ENCODE data around the gene COX20. TPM values are rescaled to one million over a fixed set of nuclear protein-coding genes. Genes with fewer than 3 reads are reported as not detected.

Gene COX20
- total and polyA plus RNA-seq, 10 of the 15 experiments (the other 5 are each of a cell fraction or from before 2014, with no cell fraction given) = 22.8 to 112 (median 52.7) TPM

DNA sequence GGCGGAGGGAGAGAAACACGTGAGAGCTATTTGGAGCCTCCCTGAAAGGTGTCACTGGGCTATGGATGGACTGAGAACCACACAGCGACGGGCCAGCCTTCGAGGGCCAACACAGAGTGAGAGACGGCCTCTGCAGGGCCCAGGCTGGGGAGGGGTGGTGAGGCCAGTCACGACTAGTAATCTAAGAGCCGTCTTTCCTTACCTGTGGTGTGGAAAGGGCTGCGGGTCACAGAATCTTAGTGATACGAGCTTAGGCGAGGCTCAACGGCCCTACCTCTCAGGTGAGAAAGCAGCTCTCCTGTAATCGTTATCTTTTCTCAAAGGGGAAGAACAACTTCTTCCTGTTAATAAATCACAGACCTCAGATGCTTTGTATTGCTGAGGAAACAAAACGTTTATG is 33.4 kb upstream of the COX20 start:
- no peak for DNase-seq (ENCODE audit: low read depth, low spot score)
- no peak overlapping the region for H3K4me3 ChIP-seq
- no peaks in the 10 kb centered on the region for H4K20me1 ChIP-seq (ENCODE audit: control insufficient read depth, insufficient read depth)
- no peaks in the 10 kb centered on the region for H3K4me1 ChIP-seq (ENCODE audit: control insufficient read depth, insufficient read depth, low read length)
- no peak for FAIRE-seq
- ChIA-PET SMC1A (ENCODE audit: uncharacterized antibody, unreplicated experiment) (interaction anchor here (0.7 to 4.9 kb wide), 25 partner anchors 11 to 258 kb away, joined by 3 to 91 read pairs (median 5); partner anchors contain the start of gene COX20), POLR2A (interaction anchor here (0.7 to 0.8 kb wide), 2 partner anchors 197 to 241 kb away, joined by 3 read pairs; no protein-coding TSS in a partner anchor), RAD21 (ENCODE audit: unreplicated experiment) (interaction anchor here (0.7 to 4.7 kb wide), 13 partner anchors 12 to 241 kb away, joined by 3 to 109 read pairs (median 5); no protein-coding TSS in a partner anchor), CTCF (interaction anchor here (0.7 to 10.3 kb wide), 39 partner anchors 11 to 384 kb away, joined by 3 to 239 read pairs (median 6); partner anchors contain the start of genes COX20, DESI2 and HNRNPU)
- TF ChIP-seq BACH1 (IDR thresholded peaks at IDR 0.05; ENCODE audit: borderline replicate concordance) = no peak
- no peak for TF ChIP-seq ZNF274 (IDR thresholded peaks at IDR 0.05; ENCODE audit: insufficient read depth, insufficient read length)
- TF ChIP-seq RELA (IDR thresholded peaks at IDR 0.05; ENCODE audit: borderline replicate concordance, partially characterized antibody) = no peak
- TF ChIP-seq SMAD5 (IDR thresholded peaks at IDR 0.05; ENCODE audit: low read depth) = no peak
- no peak for TF ChIP-seq ZSCAN29 (IDR thresholded peaks at IDR 0.05)
- no peak for TF ChIP-seq HDAC2 (IDR thresholded peaks at IDR 0.05)
- no peak for TF ChIP-seq KDM1A (IDR thresholded peaks at IDR 0.05; ENCODE audit: borderline replicate concordance)
- no peak for TF ChIP-seq NRF1 (conservative IDR thresholded peaks at IDR 0.05; ENCODE audit: low read depth, low read length)
- TF ChIP-seq SIX5 (IDR thresholded peaks at IDR 0.05; ENCODE audit: low read depth, low read length, severe bottlenecking) = no peak
- TF ChIP-seq POLR2A (IDR thresholded peaks at IDR 0.05; ENCODE audit: low read depth, low read length) = no peak
- no peak for TF ChIP-seq POU2F2 (IDR thresholded peaks at IDR 0.05; ENCODE audit: borderline replicate concordance, low read depth, low read length)
- no TSS peak for BruUV-seq (replicated peaks)
- peak; percentile 35 for ATAC-seq
- H3K9me3 ChIP-seq (replicated peaks; ENCODE audit: control insufficient read depth, insufficient read depth, low read length) = no peaks in the 10 kb centered on the region
- no peak overlapping the region for H3K4me2 ChIP-seq (ENCODE audit: control insufficient read depth, insufficient read depth)
- no peak overlapping the region for H3K27ac ChIP-seq (ENCODE audit: control insufficient read depth, insufficient read depth)
- intact Hi-C loops (cut with micrococcal nuclease; ENCODE audit: unreplicated experiment) (no loop called here), in situ Hi-C loops (cut with MboI) (loop anchor here (5.0 kb wide), 1 partner anchor 240 kb away; no protein-coding TSS in a partner anchor)
- no peaks in the 10 kb centered on the region; a peak in 1 of 4 replicates for H3K27me3 ChIP-seq (replicated peaks in 1 of 2; ENCODE audit: control insufficient read depth in 2 of 2, insufficient read depth in 2 of 2, low read length in 1 of 2)
- H3K79me2 ChIP-seq (ENCODE audit: control insufficient read depth, insufficient read depth, low read length) = no peaks in the 10 kb centered on the region
- no peaks in the 10 kb centered on the region for H3K36me3 ChIP-seq (ENCODE audit: control insufficient read depth in 2 of 2, insufficient read depth in 2 of 2, low read length in 1 of 2)
- H3K9ac ChIP-seq (ENCODE audit: control insufficient read depth, insufficient read depth, low read length) = no peak overlapping the region
- no peak overlapping the region for H2AFZ ChIP-seq (ENCODE audit: control insufficient read depth, low read depth, low read length)
- 48% methylated on average over 14 of the region's 14 CpGs for WGBS (ENCODE audit: insufficient coverage, insufficient replicate concordance, low lambda C conversion rate, missing lambda C conversion rate)
